ENCODE results near the gene RABGAP1L. TPM values are rescaled to one million over a fixed set of nuclear protein-coding genes. Genes with fewer than 3 reads are reported as not detected.
"Not testable (repeated sequence)": the region's sequence is repeated elsewhere in the genome, so short reads cannot be mapped to it uniquely, and the experiment has no call there.

Gene RABGAP1L
- total RNA-seq, 4 donors from 2014 or later, result 31.7 to 49.7 (median 34.3) TPM

- ATAC-seq (ENCODE audit: low FRiP score) (peak; percentile 99), DNase-seq (ENCODE audit: low spot score) (peak; percentile 95)
- TF ChIP-seq CTCF (IDR thresholded peaks at IDR 0.05), result no peak
Observed at GRCh38 chr1:175023043-175023921, 864.0 kb downstream of the RABGAP1L start, which contains the start of gene MRPS14. Gene MRPS14, minus strand, starts transcription at chr1:175023425. Its CDS starts 17 bp downstream, at chr1:175023408.

GRCh38 chr1:175023922-175024242 is 864.6 kb downstream of the RABGAP1L start:
- ATAC-seq (ENCODE audit: low FRiP score); DNase-seq (ENCODE audit: low spot score): not testable (repeated sequence)

GRCh38 chr1:175024773-175025172 is 865.5 kb downstream of the RABGAP1L start:
- ATAC-seq (ENCODE audit: low FRiP score) (no peak), DNase-seq (ENCODE audit: low spot score) (no peak)
- TF ChIP-seq CTCF (IDR thresholded peaks at IDR 0.05), result no peak

- ATAC-seq (ENCODE audit: low FRiP score) (no peak), DNase-seq (ENCODE audit: low spot score) (no peak)
- TF ChIP-seq CTCF (IDR thresholded peaks at IDR 0.05), result no peak
Observed at GRCh38 chr1:175033953-175034352, 874.6 kb downstream of the RABGAP1L start.

GRCh38 chr1:175034775-175035174 is 875.5 kb downstream of the RABGAP1L start:
- TF ChIP-seq CTCF (IDR thresholded peaks at IDR 0.05), result no peak
- no peak for ATAC-seq (ENCODE audit: low FRiP score)
- no peak for DNase-seq (ENCODE audit: low spot score)

GRCh38 chr1:175035865-175036264 is 876.5 kb downstream of the RABGAP1L start:
- ATAC-seq (ENCODE audit: low FRiP score) (no peak), DNase-seq (ENCODE audit: low spot score) (no peak)
- TF ChIP-seq CTCF (IDR thresholded peaks at IDR 0.05), result no peak

- no peak for ATAC-seq (ENCODE audit: low FRiP score)
- no peak for DNase-seq (ENCODE audit: low spot score)
- TF ChIP-seq CTCF (IDR thresholded peaks at IDR 0.05), result no peak
Observed at GRCh38 chr1:175036476-175036875, 877.2 kb downstream of the RABGAP1L start.
